NCI-H2196 (cell line): Measurements from ENCODE around the gene CYP27B1.
A peak's percentile ranks its signal among the peaks of the same experiment; 100 is the strongest.

Experiments used
- DNase-seq: peaks from one replicate; lab custom pipeline; 2025; ENCODE audit not compliant: unreplicated experiment; lab: John Stamatoyannopoulos, UW

The CYP27B1 gene

DNA sequence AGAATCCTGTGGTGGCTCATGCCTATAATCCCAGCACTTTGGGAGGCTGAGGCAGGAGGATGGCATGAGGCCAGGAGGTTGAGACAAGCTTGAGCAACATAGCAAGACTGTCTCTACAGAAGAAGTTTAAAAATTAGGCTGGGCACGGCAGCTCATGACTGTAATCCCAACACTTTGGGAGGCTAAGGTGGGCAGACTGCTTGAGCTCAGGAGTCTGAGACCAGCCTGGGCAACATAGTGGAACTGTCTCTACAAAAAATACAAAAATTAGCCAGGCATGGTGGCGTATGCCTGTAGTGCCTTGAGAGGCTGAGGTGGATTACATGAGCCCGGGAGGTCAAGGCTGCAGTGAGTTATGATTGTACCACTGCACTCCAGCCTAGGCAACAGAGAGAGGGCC, 998 bp upstream of the CYP27B1 start:
- DNase-seq: no peak

DNA sequence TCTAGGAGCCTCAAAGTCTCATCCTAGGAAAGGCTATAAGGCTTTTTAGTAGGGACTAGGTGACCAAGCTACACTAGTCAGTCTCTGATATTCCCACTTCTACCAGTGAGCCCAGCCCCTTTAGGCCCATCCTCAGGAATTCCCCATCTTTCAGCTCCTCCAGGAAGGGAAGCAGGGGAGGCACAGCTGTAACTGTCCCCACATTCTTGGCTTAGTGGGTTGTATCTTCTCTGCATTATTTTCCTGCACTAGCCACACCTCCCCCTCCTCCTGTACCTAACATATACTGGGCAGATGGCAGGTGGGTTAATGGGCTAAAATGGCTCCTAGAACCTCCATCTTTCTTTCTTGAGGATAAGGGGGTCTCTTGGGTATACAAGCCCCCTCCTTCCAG, 424 bp upstream of the CYP27B1 start:
- DNase-seq: no peak

DNA sequence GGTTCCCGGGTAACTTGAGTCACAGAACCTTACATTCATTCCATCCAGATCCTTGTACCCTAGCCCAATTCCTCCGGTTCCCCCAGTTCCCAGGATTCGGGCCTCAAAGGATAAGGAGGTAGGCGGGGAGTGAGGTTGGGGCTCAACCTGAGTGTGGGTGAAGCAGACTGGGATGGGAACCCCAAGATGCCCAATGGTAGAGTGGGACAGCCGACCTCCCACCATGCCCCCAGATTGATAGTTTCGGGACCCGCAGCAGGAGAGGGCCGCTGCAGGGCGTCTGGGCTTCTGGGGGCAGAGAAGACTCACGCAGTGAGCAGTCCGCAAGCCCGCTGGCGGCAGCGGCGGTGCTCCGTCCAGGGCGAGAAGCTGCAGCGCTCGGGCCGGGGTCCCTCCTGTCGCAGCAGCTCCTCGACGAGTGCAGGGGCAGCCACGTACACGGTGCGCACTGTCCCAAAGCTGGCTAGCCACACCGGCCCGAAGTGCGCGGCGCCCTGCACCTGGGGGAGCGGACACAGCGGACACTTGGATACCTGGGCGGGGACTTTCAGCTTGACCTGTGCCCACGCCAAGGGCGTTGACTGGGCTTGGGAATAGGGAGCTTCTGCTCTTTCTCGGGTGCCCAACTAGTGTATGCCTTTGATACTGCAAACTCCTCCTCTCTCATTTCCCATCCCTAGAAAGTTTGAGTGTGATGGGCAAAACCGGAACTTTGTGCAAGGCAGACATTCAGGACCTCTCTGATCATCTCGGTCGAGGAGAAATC, 997 bp downstream of the CYP27B1 start:
- DNase-seq: no peak

DNA sequence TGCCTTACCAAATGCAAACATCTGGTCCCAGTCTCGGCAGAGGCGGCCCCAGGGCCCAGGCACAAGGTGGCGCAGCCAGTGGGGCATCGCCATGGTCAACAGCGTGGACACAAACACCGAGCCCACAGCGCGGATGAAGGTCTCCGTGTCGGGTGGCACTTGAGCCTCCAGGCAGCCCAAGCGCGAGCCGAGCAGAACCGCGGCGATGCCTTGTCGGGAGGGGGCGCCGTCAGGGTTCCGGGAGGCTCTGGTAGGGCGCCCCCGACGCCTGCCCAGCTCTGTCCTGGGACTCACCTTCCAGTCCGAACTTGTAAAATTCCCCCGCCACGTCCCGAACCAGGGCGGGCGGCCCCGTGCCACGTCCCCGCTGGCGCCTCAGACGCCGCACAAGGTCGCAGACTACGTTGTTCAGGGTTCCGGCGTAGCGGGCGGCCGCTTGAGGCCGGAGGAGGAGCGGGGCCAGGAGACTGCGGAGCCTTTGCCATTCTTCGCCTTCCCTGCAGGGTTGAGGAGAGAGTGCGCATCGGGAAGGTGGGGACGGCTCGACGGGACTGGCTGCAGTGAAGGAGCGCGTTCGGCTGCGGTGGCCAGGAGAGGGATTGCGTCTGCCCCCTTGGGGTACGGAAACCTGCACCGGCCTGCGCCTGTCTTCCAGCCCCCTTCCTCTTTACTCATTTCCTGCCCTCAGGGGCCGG, 1.7 kb downstream of the CYP27B1 start:
- no peak for DNase-seq

DNA sequence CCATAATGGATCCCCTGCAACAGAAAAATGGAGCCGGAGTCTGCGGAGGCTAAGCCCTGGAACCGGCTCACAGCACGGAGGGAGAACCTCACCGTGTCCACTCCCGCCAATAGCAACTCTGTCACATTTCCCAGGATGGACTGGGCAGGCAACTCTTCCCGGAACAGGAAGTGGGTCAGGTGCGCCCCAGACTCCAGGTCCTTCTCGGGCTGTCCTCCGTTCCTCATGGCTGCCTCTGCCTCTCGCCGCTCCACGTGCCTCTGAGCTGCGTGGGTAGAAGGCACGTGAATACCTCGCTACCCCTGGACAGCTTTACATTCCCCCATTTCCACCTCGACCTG, 2.2 kb downstream of the CYP27B1 start:
- no peak for DNase-seq

DNA sequence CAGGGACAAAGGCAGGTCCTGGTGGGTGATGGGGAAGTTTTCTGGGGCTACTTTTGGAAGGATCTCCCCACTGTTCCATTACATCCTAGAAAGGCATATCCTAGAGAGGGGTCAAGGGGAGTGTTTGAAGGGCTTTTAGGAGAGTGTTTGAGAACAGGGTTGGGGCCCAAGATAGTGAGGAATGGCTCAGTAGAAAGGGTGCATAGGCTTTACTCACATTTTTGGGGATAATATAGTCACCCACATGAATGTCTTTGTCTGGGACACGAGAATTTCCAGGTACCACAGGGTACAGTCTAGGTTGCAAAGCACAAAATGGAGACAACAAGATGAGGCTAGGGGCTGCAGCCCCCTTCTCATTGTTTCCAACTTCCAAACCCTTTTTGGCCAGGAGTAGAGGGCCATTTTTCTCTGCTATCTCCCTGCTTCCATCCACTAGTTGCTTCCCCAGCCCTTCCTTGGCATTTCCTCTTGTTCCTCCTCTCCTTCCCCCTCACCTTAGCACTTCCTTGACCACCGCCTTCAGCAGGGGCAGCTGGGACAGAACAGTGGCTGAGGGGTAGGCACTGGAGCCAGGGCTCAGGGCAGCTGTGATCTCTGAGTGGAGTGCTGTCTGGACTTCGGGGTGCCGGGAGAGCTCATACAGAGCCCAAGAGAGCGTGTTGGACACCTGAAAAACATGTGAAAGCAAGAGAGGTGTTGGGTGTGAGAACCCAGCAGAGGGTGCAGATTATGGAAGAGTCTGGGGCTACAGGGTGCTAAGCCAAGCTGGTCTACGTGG, 2.8 kb downstream of the CYP27B1 start:
- DNase-seq: no peak

DNA sequence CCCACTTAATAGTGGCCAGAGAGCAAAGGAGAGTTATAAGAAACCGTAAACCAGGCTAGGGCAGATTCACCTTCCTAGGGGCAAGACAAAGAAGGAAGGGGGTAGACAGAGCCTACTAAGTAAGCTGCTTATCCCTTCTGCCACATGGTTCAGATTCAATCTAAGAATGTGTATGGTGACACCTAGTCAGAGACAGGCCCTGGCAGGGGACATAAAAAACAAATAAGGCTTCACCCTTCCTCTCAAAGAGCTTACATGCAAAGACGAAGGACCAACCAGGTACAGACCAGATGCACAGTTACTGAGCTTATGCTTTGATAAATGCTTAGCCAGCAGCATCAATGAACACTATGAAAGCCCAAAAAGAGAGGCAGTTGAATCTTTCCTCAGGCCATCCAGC, 4.4 kb downstream of the CYP27B1 start:
- no peak for DNase-seq

DNA sequence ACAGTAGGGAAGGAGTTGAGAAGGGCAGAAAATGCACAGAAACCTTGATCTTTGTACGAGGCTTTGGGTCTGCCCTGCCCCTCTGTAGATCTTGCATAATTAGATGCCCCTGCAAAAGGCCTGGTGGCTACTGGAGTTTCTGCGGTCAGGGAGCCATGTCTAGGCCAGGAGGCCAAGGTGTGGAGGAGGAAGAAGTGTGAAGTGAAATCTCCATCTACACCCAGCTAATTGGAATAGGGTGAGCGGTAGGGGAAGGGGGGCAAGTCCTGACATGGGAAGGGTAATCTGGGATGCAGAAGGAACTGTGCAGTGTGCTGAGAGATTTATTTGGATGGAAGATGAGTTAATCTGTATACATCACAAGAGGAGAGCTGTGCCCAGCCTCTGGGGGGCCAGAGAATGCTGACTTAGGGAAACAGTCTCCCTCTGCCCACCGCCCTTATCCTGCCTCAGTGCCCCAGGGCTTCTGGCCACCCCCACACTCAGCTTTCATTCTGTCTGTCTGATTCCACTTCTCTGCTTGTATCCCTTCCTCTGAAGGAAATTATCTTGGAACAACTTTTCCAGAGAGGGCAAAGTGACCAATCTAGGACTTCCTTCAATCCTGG, 5.4 kb downstream of the CYP27B1 start:
- no peak for DNase-seq

DNA sequence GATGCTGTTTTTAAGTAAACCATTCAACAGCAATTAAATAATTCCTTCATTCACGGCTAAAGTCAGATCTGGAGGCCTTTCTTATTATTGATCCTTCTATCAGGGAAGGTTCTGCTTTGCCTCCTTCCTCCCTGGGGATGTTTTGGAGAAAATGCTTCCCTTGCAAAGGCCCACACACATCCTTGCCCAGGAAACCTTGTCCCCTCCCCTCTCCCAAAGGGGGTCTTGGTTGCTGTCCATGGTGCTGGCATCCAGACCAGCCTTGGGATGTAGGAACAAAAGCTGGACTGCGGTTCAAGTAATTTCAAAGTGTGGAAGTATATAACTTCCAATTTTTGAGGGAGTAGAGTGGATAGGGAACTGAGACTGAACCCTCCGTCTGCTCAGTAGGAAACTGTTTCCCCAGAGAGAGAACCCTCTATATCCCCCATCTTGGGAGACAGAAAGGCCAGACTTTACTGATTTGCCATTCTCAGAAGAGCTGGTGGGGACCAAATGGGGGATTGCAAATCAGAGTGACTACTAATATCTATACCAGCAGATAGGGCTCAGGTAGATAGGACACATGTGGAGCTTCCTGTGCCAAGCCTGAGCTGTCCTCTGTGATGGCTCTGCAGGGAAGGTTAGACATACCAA, 6.4 kb downstream of the CYP27B1 start:
- no peak for DNase-seq

DNA sequence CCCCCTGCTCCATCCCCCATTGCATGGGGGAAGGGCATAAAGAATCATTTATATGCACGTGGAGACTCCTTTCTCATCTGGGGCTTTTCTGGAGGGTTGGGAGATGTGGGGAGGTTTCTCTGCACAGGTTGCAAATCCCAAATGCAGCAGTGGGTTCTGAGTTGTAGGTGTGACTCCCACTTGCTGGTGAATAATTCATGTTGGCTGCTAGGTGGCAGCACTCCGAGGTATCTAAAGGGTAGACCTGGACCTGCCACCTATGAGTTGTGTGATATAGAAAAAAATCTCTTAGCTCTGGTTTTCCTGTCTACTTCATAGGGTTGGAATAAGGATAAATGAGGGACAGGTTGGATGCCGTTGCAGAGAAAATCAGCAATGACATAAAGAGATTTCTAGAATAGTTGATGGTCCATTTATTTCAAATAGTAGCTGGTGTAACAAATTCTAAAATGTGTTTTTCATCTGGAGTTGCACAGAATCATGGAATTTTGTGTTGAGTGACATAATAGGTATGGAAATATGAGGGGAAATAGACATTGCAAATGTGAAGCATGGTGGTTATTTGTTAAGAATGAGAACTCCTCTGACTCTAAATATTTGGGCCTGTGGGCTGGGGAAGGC, 7.4 kb downstream of the CYP27B1 start:
- DNase-seq: peak; percentile 53

DNA sequence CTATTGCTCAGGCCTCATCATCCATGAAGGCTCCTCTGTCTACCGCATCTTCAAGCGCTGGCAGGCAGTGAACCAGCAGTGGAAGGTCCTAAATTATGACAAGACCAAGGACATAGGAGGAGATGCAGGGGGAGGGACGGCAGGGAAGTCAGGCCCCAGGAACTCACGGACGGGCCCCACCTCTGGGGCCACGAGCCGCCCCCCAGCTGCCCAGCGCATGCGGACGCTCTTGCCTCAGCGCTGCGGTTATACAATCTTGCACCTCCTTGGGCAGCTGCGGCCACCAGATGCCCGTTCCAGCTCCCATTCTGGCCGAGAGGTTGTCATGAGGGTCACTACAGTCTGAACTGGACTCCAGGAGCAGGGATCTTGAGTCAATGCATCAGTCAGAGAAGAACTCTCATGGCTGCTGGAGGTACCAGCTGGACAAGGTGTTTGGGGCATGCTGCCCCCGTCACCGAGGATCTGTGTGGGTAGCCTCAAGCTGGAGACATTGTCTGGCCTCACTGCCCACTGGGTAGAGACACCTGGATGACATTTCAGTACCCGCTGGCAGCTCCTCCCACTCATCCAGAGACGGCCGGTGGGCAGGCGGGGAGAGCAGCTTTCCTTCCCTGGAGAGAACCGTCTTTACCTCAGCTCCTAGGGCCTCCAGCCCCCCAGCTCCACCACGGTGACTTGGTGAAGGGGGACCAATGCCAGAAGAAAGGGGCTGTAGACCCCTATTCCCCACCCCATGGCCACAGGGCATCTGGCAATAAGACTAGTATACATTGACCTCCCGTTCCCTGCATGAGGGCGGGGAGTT, 8.1 kb downstream of the CYP27B1 start:
- DNase-seq: no peak

DNA sequence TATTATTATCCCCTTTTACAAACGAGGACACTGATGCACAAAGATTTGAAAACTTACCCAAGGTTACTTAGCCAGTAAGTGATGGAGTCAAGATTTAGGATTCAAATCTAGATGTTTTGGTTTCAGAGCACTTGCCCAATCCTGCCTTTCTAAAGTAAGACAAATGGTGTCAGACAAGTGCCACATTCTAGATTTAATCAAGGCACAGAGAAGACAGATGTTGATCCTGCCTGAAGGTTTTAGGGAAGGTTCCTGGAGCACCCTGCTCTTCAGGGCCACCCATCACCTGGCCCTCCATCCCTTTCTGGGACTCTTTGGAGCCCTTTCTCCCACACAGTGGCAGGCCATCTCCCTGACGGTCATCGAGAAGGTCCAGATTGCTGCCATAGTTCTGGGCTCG, 9.1 kb downstream of the CYP27B1 start:
- no peak for DNase-seq

DNA sequence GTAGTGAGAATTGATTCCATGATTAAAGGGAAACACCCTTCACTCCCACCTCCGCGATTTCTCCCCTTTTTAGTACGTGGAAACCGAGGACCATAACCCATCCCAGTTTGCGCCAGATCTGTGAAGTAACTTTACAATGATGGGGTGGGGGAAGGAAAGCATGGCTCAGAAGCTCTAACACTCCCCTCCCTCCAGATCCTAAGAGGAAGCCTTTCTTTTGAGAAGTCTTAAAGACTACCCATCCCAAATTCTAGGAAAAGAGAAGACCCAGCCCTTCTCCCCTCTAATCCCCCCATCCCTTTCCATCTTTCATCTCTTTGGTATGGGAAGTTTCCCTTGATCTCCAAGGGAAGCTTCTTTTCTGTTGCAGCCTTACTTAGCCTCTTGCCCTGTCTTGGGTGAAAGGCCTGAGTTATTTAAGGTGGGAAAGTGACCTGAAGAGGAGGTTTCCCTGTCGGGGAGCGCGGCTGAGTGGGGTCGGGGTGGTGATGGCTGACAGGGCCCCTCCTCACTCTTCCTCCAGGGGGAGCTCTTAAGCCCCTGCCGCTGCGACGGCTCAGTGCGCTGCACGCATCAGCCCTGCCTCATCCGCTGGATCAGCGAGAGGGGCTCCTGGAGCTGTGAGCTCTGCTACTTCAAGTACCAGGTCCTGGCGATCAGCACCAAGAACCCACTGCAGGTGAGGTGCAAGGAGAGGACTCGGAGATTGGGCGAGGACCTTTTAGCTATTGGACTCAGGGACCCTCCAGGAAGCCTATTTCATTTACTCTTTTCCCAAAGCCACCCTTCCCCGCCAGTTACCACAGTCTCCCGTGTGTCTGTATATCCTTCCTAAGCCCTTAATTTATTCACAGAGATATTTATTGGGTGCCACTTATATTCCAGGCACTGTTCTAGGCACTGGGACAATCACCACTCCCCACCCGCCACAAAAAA, 10.2 kb downstream of the CYP27B1 start:
- DNase-seq: peak; percentile 30

DNA sequence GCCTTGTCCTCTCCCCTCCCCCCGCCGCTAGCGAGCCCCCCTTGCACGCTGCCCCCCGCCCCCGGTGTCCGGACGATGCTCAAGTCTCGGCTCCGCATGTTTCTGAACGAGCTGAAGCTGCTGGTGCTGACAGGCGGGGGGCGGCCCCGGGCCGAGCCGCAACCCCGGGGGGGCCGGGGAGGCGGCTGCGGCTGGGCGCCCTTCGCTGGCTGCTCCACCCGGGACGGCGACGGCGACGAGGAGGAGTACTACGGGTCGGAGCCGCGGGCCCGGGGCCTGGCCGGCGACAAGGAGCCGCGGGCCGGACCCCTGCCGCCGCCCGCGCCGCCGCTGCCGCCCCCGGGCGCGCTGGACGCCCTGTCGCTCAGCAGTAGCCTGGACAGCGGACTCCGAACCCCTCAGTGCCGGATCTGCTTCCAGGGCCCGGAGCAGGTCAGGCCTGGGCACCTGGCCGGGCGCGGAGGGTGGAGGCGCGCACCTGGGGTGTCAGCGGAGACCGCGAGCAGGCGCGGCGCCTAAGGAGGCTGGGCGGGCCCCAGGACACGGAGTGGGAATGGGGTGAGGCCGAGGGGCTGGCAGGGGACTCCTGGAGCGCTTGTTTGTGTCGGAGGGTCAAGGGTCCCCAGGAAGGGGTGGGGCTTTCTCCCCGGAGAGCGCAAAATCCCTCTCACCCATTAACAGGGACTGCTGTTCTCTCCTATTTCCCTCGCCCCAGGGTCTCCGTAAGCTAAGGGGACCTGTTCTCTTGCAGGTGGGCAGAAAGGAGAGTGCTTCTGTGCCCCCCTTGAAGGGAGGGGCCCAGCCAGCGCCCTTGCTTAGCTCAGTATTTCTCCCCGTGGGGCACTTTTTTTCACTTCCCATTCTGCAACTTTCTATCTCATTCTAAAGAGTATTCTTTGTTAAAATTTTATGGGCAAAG, 11.2 kb downstream of the CYP27B1 start:
- DNase-seq: no peak

DNA sequence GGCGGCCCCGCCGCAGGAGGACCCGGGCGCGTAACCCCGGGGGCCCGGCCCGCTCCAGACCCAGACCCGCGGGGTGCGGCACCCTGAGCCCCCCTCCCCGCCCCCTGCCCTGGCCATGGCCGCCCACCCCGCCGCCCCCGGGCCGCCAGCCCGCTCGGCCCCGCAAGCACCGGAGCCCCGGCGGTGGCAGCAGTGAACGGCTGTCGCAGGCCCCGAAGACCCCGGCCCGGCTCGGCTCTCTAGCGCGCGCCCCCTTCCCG, 11.8 kb downstream of the CYP27B1 start:
- DNase-seq: no peak

DNA sequence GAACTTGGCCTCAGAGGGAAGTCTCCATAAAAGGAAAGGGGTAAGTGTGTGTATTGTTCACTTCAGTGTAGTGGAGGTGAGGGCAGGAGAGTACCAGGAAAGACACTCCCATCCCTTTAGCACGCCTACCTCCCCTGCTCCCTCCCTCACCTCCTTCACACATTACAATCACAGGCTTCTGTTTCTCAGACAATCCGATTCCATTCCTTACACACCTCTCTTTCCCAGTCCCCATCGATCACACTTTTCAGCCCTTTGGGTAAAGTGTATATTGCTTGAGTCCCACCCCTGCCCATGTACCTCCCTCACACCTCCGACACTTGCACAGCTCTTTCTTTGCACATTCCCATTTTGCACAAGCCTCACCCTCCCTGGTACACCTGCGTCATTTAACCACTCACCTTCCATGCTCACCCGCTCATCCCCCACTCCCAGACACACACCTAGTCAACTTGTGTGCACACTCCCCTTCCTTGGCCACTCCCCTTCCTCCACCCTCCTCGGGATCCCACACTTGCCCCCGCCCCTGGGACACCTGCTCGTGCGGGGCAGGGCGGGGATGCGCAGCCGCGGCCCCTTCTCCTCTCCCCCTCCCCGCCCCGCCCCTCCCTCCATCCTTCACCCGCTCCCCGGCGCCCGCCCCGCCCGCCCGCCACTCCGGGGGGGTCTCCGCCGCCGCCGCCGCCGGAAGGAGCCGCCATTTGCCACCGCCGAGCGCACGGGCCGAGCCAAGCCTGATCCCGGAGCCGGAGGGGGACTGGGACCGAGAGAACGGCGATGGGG, 12.3 kb downstream of the CYP27B1 start, which contains the start of gene MARCHF9:
Gene MARCHF9, plus strand, starts transcription at position 693 of the 783 bp plus-strand sequence. CDS start 426 bp downstream, outside the sequence.
- peak; percentile 86 for DNase-seq

DNA sequence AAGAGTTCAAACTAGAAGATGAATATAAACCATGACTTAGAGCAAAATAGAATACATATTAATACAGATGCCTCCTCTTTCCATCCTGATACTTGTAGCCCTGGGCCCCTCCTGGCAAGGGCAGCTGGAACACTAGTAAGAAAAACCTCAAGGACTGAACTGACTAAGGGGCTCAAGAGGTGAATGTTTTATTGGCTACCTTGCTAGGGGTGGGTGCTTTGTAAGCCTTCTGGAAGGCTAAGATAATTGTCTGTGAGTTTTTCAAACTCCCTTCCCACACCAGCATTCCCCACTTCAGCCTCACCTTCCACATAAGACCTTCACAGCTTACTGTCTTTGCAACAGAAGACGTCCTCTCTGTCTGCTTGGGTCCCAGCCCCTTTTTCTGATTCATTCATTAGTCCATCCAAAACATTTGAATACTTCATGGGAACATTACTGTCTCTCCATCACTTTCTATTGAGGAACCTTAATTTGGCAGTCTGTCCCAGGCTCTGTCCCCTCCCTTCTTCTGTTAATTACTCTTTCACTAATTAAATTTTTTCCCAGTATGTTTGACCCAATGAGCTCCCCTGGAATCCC, 13.0 kb downstream of the CYP27B1 start:
- no peak for DNase-seq
